Mucosa of stomach (tissue), 1 donor: ENCODE data around the gene PCOLCE2.

Source experiments
- H3K27me3 ChIP-seq: one replicate; pipeline ENCODE4 v1.7.0; 2013; ENCODE audit warnings: mild to moderate bottlenecking, low read length; ENCODE audit not compliant: control insufficient read depth, insufficient read depth
- H3K36me3 ChIP-seq: one replicate; pipeline ENCODE4 v1.7.0; 2013; ENCODE audit warnings: low read length; ENCODE audit not compliant: control insufficient read depth, insufficient read depth
- H3K4me1 ChIP-seq: one replicate; pipeline ENCODE4 v1.7.0; 2013; ENCODE audit warnings: mild to moderate bottlenecking, low read length; ENCODE audit not compliant: control insufficient read depth, insufficient read depth
- H3K4me3 ChIP-seq: one replicate; pipeline ENCODE4 v1.7.0; 2013; ENCODE audit warnings: low read length
- H3K9ac ChIP-seq: one replicate; pipeline ENCODE4 v1.7.0; 2013; ENCODE audit warnings: mild to moderate bottlenecking, low read length, moderate library complexity
- H3K9me3 ChIP-seq: one replicate; pipeline ENCODE4 v1.7.0; 2013; ENCODE audit warnings: mild to moderate bottlenecking, low read length, moderate library complexity; ENCODE audit not compliant: control insufficient read depth
- donor health status: Pancreatic carcinoma.

The PCOLCE2 gene

GRCh38 chr3:142853270-142854168, 35.4 kb downstream of the PCOLCE2 start:
- Histone ChIP-seq H3K9ac (no peak overlapping the region), H3K27me3 (no peaks in the 10 kb centered on the region), H3K9me3 (no peaks in the 10 kb centered on the region), H3K4me1 (peaks cover 24% of the 10 kb centered on the region), H3K4me3 (no peak overlapping the region), H3K36me3 (no peaks in the 10 kb centered on the region)

- H3K27me3 ChIP-seq: no peaks in the 10 kb centered on the region
- H3K9ac ChIP-seq: no peak overlapping the region
- peaks cover 24% of the 10 kb centered on the region for H3K4me1 ChIP-seq
- no peak overlapping the region for H3K4me3 ChIP-seq
- H3K36me3 ChIP-seq: no peaks in the 10 kb centered on the region
- H3K9me3 ChIP-seq: no peaks in the 10 kb centered on the region
Observed at GRCh38 chr3:142852009-142852408, 36.9 kb downstream of the PCOLCE2 start.

GRCh38 chr3:142850395-142851023, 38.4 kb downstream of the PCOLCE2 start:
- Histone ChIP-seq H3K9ac (no peak overlapping the region), H3K9me3 (no peaks in the 10 kb centered on the region), H3K4me3 (no peak overlapping the region), H3K27me3 (no peaks in the 10 kb centered on the region), H3K36me3 (no peaks in the 10 kb centered on the region), H3K4me1 (peaks cover 24% of the 10 kb centered on the region)

- Histone ChIP-seq H3K4me3 (no peak overlapping the region), H3K9me3 (no peaks in the 10 kb centered on the region), H3K27me3 (no peaks in the 10 kb centered on the region)
Observed at GRCh38 chr3:142849148-142849547, 39.7 kb downstream of the PCOLCE2 start.

GRCh38 chr3:142846779-142847577, 41.9 kb downstream of the PCOLCE2 start:
- no peak overlapping the region for H3K9ac ChIP-seq
- no peaks in the 10 kb centered on the region for H3K27me3 ChIP-seq
- peaks cover 12% of the 10 kb centered on the region for H3K4me1 ChIP-seq
- H3K36me3 ChIP-seq: no peaks in the 10 kb centered on the region
- no peaks in the 10 kb centered on the region for H3K9me3 ChIP-seq
- no peak overlapping the region for H3K4me3 ChIP-seq

More at GRCh38 chr3:142849148-142849547, 39.7 kb downstream of the PCOLCE2 start:
- Histone ChIP-seq H3K36me3 (no peaks in the 10 kb centered on the region), H3K4me1 (peaks cover 24% of the 10 kb centered on the region), H3K9ac (no peak overlapping the region)

- Histone ChIP-seq H3K4me3 (no peak overlapping the region), H3K4me1 (no peaks in the 10 kb centered on the region), H3K9ac (no peak overlapping the region), H3K9me3 (no peaks in the 10 kb centered on the region), H3K36me3 (no peaks in the 10 kb centered on the region), H3K27me3 (no peaks in the 10 kb centered on the region)
Observed at GRCh38 chr3:142844339-142844977, 44.4 kb downstream of the PCOLCE2 start.

GRCh38 chr3:142839831-142840230, 49.1 kb downstream of the PCOLCE2 start:
- no peak overlapping the region for H3K4me3 ChIP-seq
- H3K27me3 ChIP-seq: peaks cover 3% of the 10 kb centered on the region
- no peaks in the 10 kb centered on the region for H3K9me3 ChIP-seq
- H3K36me3 ChIP-seq: no peaks in the 10 kb centered on the region
- no peak overlapping the region for H3K9ac ChIP-seq
- H3K4me1 ChIP-seq: no peaks in the 10 kb centered on the region

- H3K27me3 ChIP-seq: peaks cover 3% of the 10 kb centered on the region
- no peaks in the 10 kb centered on the region for H3K9me3 ChIP-seq
- H3K36me3 ChIP-seq: no peaks in the 10 kb centered on the region
- no peaks in the 10 kb centered on the region for H3K4me1 ChIP-seq
- H3K9ac ChIP-seq: no peak overlapping the region
- no peak overlapping the region for H3K4me3 ChIP-seq
Observed at GRCh38 chr3:142837526-142837925, 51.4 kb downstream of the PCOLCE2 start.

- H3K36me3 ChIP-seq: no peaks in the 10 kb centered on the region
- H3K9ac ChIP-seq: no peak overlapping the region
- H3K4me3 ChIP-seq: no peak overlapping the region
- H3K27me3 ChIP-seq: no peaks in the 10 kb centered on the region
- H3K4me1 ChIP-seq: no peaks in the 10 kb centered on the region
- no peaks in the 10 kb centered on the region for H3K9me3 ChIP-seq
Observed at GRCh38 chr3:142828703-142829305, 60.1 kb downstream of the PCOLCE2 start.

- H3K9ac ChIP-seq: no peak overlapping the region
- H3K36me3 ChIP-seq: no peaks in the 10 kb centered on the region
- H3K4me1 ChIP-seq: no peaks in the 10 kb centered on the region
- H3K9me3 ChIP-seq: no peaks in the 10 kb centered on the region
- no peak overlapping the region for H3K4me3 ChIP-seq
- H3K27me3 ChIP-seq: peaks cover 3% of the 10 kb centered on the region
Observed at GRCh38 chr3:142819179-142819578, 69.7 kb downstream of the PCOLCE2 start.

- Histone ChIP-seq H3K9me3 (no peaks in the 10 kb centered on the region), H3K4me3 (no peak overlapping the region), H3K27me3 (peaks cover 3% of the 10 kb centered on the region), H3K36me3 (no peaks in the 10 kb centered on the region), H3K4me1 (no peaks in the 10 kb centered on the region), H3K9ac (no peak overlapping the region)
Observed at GRCh38 chr3:142818651-142819050, 70.2 kb downstream of the PCOLCE2 start.
